ENCODE results near the gene EP300.

DNA sequence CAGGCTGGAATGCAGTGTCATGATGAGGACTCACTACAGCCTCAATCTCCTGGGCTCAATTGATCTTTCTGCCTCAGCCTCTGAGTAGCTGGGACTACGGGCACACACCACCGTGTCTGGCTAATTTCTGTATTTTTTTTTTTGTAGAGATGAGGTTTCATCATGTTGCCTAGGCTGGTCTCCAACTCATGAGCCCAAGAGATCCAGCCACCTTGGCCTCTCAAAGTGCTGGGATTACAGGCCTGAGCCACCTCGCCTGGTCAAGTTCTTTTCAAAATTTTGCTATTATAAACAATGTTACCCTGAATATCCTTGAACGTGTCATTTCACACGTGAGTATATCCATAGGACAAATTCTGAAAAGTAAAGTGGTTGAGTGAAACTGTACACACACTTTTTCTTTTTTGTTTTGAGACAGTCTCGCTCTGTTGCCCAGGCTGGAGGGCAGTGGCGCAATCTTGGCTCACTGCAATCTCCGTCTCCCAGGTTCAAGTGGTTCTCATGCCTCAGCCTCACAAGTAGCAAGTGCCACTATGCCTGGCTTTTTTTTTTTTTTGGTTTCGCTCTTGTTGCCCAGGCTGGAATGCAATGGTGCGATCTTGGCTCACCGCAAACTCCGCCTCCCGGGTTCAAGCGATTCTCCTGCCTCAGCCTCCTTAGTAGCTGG, 21.6 kb upstream of the EP300 start:
- TF ChIP-seq POLR2A (IDR thresholded peaks at IDR 0.05): no peak
- TF ChIP-seq, protein P1, sequence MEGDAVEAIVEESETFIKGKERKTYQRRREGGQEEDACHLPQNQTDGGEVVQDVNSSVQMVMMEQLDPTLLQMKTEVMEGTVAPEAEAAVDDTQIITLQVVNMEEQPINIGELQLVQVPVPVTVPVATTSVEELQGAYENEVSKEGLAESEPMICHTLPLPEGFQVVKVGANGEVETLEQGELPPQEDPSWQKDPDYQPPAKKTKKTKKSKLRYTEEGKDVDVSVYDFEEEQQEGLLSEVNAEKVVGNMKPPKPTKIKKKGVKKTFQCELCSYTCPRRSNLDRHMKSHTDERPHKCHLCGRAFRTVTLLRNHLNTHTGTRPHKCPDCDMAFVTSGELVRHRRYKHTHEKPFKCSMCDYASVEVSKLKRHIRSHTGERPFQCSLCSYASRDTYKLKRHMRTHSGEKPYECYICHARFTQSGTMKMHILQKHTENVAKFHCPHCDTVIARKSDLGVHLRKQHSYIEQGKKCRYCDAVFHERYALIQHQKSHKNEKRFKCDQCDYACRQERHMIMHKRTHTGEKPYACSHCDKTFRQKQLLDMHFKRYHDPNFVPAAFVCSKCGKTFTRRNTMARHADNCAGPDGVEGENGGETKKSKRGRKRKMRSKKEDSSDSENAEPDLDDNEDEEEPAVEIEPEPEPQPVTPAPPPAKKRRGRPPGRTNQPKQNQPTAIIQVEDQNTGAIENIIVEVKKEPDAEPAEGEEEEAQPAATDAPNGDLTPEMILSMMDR (IDR thresholded peaks at IDR 0.05): no peak
